Adrenal gland (tissue), 5 donors: Measurements from ENCODE around the gene LPGAT1.

Source experiments
- CTCF ChIP-seq, 6 experiments: fragments of 450-650 bp in 4 of 6; fragments of 200-600 bp in 2 of 6; sonication (generic) in 1 of 6; IDR thresholded peaks; 1 replicate in 5 of 6; 2 replicates in 1 of 6; pipeline versions ENCODE4 v1.5.1 to v1.8.0; 2016 to 2021; ENCODE audit warnings: antibody characterized with exemption in 6 of 6, mild to moderate bottlenecking in 2 of 6, moderate library complexity in 1 of 6
- POLR2A ChIP-seq, 2 donors: fragments of 450-650 bp; IDR thresholded peaks; one replicate each; pipeline ENCODE4 v1.6.1; 2017; ENCODE audit warnings: antibody characterized with exemption in 2 of 2, mild to moderate bottlenecking in 2 of 2, moderate library complexity in 1 of 2
- donor health status: DM: no; HTN: no; CAD: no.

GRCh38 chr1:211830328-211831142, at the start of gene LPGAT1:
- TF ChIP-seq POLR2A (IDR thresholded peaks at IDR 0.05) (peak; percentile 48 to 66), CTCF (IDR thresholded peaks at IDR 0.05) (peak; percentile 25 to 76 (median 64))
